Posterior vena cava (tissue), 2 donors: Measurements from ENCODE around the gene PCYT2. TPM values are rescaled to one million over a fixed set of nuclear protein-coding genes. Genes with fewer than 3 reads are reported as not detected.
"Not testable (repeated sequence)": the region's sequence is repeated elsewhere in the genome, so short reads cannot be mapped to it uniquely, and the experiment has no call there.

Experiments used
- DNase-seq: peaks from one replicate; pipeline ENCODE4 v3.0.0-alpha.2; 2020; ENCODE audit warnings: low spot score
- intact Hi-C, 2 donors: fragments of 100-400 bp; cut with DNase I; formaldehyde crosslinking; loops; one replicate each; pipeline versions ENCODE4 v1.14.1 to v1.14.2; 2022 to 2023
- total RNA-seq, 2 donors: library from RNA; stranded (reverse); fragmentation: NEBNext Ultra II Directional; extraction: Animal tissue kit (Norgen Biotek cat#: 25700); gene quantifications; one replicate each; pipeline ENCODE4 v1.2.1, GENCODE V29; 2021
- donor health status: DM: yes; HTN: yes; CAD: no.
- donor health status: DM: yes; HTN: yes; CAD: no.

PCYT2 gene
- total RNA-seq, 2 donors from 2014 or later: 8.7 to 14.9 TPM

DNA sequence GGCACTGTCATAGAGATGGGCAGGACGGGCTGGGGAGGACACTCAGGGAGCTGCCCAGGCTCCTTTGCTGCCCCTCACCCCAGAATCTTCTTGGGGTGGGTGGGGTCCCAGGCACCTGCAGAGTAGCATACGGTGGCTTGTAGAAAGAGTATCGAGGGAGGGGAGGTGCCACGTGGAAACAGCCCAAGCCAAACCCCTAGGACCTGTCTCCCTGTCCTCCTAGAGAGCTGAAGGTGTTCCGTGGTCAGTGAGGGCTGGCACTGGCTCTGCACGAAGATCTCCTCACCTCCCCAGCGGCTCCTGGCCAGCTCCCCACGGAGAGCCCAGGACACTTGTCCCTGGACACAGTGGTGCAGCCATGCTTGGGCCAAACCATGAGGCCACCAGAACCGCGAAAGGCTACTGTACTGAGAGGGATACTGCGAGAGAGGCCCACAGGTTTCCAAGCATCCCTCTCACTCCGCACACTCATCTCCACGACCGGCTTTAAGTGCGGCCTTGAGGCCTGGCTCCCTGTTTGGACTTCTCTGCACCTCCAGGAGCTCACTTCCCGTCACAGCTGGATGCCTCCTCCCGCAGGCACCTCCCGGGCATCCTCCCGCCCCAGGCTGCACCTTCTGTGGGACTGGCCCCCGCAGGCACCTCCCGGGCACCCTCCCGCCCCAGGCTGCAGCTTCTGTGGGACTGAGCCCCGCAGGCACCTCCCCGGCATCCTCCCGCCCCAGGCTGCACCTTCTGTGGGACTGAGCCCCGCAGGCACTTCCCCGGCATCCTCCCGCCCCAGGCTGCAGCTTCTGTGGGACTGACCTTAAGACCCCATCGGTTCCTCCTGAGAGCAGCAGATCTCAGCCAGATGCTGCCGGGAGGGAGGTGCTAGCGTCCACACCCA lies 18.3 kb upstream of the PCYT2 start:
- DNase-seq: no peak
- intact Hi-C loops: no loop called here

- intact Hi-C loops: no loop called here
- DNase-seq: no peak
Observed at GRCh38 chr17:81928544-81929252, 17.5 kb upstream of the PCYT2 start.

- peak; percentile 98 for DNase-seq
Observed at GRCh38 chr17:81927653-81928543, 16.7 kb upstream of the PCYT2 start, which contains the start of gene MAFG. MAFG (minus strand) TSS chr17:81927735; CDS start chr17:81923185, 4,550 bp downstream.

DNA sequence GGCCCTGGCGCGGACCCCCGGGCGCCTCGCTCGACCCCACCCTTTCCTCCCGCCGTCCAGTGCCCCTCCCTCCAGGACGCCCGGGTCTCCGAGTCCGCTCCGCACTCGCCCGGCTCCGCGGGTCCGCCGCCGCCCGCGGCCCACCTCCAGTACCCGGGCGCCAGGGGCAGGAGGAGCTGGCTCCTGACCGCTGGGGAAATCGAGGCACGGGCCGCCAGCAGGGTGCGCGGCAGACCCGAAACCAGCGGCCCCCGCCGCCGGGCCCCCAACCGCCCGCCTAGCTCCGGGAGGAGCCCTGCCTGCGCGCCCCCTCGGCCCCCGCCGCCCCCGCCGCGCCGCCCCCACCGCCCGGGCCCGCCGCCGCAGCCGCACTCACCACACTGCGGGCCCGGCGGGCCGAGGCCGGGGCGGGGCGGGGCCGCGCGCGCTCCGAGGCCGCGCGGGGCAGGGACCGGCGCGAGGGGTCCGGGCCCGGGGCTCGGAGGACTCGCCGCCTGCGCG lies 16.0 kb upstream of the PCYT2 start:
- intact Hi-C loops: no loop called here

More at GRCh38 chr17:81927653-81928543, 16.7 kb upstream of the PCYT2 start, which contains the start of gene MAFG:
- intact Hi-C loops: no loop called here

GRCh38 chr17:81926451-81927151 lies 15.4 kb upstream of the PCYT2 start:
- peak; percentile 93 for DNase-seq
- intact Hi-C loops: no loop called here

More for the DNA sequence above, 16.0 kb upstream of the PCYT2 start:
- no peak for DNase-seq

- no peak for DNase-seq
- intact Hi-C loops: no loop called here
Observed at GRCh38 chr17:81925860-81926450, 14.8 kb upstream of the PCYT2 start.

DNA sequence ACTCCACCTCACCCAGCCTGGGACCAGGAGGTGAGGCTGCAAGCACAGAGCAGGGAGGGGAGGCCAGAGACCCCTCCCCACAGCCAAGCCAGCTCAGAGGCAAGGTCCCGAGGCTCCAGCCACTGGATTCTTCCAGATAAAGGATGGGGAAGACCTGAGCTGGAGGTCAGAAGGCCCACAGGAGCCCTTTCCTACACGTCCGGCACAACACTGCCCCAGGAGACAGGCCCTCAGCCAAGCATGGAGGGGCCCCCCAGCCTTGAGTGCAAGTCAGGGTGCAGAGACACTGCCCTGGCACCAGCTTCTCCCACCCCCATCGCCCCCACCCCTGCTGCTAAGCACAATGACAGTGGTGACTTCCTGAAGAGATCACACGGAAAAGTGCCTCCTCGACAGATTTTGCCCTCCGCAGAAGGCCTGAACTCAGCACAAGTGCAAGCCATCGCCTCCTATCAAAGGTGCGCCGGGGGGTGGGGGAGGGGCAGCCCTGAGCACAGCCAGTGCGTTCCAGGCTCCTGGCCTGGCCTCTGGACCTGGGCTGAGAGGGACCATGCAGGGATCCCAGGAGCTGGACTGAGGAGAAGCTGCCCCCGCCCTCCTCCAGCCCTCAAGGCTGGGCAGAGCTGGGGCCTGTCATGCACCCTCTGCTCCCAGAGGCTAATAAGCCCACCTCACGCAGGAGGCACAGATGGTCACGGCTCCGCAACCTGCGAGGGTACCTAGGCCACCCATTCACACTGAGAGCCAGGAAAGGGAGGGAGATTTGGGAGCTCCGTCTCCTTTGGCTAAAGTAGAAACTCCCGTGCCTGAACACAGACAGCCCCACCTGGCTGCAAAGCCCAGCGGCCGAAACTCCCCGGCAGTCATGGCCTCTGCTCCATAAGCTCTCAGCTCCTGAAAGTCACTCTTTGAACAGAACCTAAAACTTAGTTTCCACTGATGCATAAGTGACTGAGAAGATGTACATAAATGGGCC lies 13.6 kb upstream of the PCYT2 start:
- intact Hi-C loops: no loop called here
- DNase-seq: no peak

- peak; percentile 94 for DNase-seq
- intact Hi-C loops: no loop called here
Observed at GRCh38 chr17:81923302-81924260, 12.4 kb upstream of the PCYT2 start.

GRCh38 chr17:81922566-81923301 lies 11.5 kb upstream of the PCYT2 start:
- DNase-seq: no peak
- intact Hi-C loops: no loop called here

DNA sequence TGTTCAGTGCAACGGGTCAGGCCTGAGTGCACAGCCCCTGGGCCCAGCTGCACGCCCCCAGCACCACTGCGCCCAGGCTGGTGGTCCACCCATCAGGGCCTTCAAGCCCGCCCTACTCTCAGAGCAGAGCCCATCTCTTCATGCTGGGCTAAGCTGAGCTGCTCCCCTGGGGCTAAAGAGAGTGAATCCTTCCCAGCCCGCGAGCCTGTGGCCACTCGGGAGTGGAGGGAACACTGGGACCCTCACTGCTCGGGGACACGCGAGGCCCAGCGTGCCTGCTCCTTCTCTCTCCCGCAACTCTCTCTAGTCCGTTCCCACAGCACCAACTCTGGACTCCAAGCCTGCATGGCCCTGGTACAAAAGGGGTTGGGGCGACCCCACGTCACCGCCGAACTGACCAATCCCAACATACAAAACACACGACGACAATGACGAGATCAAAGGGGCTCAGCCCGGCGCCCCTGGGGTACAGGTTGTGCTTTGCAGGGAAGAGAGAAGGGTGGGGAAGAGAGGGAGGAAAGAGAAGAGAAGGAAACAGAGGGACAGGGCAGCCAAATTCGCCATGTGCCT lies 10.9 kb upstream of the PCYT2 start:
- intact Hi-C loops: no loop called here
- DNase-seq: no peak

DNA sequence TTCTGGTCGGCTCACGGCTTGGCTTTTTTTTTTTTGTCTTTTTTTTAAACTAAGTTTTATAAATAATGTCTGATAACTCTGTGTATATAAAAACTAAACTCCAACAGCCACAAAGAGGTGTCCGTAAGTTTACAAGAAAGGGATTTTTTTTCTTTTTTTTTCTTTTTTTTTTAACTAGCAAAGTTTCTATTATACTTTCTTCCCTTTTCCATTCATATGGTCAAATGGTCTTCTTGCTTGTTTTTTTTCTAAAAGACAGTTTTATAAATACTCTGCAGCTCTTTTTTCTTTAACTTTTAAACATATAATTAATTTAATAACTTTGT lies 10.3 kb upstream of the PCYT2 start:
- DNase-seq: no peak
- intact Hi-C loops: no loop called here

DNA sequence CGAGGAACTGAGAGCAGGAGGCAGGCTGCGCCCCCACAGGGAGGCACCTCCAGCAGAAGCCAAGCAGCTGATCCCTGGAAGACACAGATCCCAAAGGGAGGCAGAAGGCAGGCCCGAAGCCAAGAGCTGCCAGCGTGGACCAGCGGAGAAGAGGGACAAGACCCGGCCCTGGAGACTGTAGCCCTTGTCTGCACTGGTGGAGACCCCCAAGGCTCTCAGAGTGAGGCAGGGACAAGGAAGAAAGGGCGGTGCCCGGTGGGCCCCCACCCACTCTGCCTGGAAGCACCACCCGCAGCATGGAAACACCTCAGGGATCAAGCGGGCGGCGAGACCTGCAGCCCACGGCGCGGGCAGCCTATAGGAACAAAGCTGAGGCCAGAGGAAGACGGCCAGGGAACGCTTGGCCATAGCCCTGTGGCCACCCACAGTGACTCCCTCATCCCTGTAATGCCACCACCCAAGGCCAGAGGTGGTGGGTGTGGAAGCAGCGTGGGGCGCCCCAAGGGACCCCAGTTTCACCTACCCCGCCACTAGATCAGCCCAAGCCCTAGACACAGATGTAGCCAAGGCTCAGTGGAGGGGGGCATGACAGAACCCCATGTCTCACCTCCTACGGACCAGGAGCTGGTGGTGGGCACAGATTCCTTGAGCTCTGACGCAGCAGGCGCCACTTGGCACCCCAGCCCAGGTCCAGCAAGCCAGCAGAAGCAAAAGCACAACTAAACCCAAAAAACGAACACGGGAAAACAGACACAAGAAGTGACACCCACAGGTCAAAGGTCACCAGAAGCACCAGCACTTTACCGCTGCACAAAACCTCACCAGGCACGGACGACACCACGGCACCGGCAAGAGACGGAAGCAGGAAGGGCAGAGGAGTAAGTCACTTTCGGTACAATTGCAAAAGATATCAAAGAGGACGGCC lies 9.7 kb upstream of the PCYT2 start:
- DNase-seq: no peak
- intact Hi-C loops: no loop called here

GRCh38 chr17:81918832-81919545 lies 7.8 kb upstream of the PCYT2 start:
- intact Hi-C loops: no loop called here
- no peak for DNase-seq

- DNase-seq, intact Hi-C loops: not testable (repeated sequence)
Observed at GRCh38 chr17:81918333-81918669, 7.1 kb upstream of the PCYT2 start.
